Trophoblast cell (in vitro differentiated cells and primary cell): ENCODE results near the gene MAZ.
A peak's percentile ranks its signal among the peaks of the same experiment; 100 is the strongest.
"Not testable (repeated sequence)": the region's sequence is repeated elsewhere in the genome, so short reads cannot be mapped to it uniquely, and the experiment has no call there.

Experiments
- DNase-seq, 2 donors: peaks; one replicate each; pipeline ENCODE4 v3.0.0-alpha.2; 2016
- H2AFZ ChIP-seq: 2 replicates; pipeline ENCODE4 v1.6.1; 2013; ENCODE audit warnings: low read length, moderate library complexity, mild to moderate bottlenecking; ENCODE audit not compliant: insufficient read depth, poor library complexity
- H2AK5ac ChIP-seq: 2 replicates; pipeline ENCODE4 v1.6.1; 2013; ENCODE audit warnings: mild to moderate bottlenecking, low read length
- H2BK120ac ChIP-seq: 2 replicates; pipeline ENCODE4 v1.6.1; 2013; ENCODE audit warnings: low read length, mild to moderate bottlenecking, moderate library complexity; ENCODE audit not compliant: insufficient read depth, poor library complexity
- H2BK12ac ChIP-seq: 2 replicates; pipeline ENCODE4 v1.6.1; 2013; ENCODE audit warnings: mild to moderate bottlenecking, low read length, moderate library complexity
- H2BK5ac ChIP-seq: 2 replicates; pipeline ENCODE4 v1.6.1; 2013; ENCODE audit warnings: low read length, low read depth, moderate library complexity, mild to moderate bottlenecking; ENCODE audit not compliant: poor library complexity
- H3K14ac ChIP-seq: 2 replicates; pipeline ENCODE4 v1.6.1; 2013; ENCODE audit warnings: mild to moderate bottlenecking, low read length
- H3K18ac ChIP-seq: 2 replicates; pipeline ENCODE4 v1.6.1; 2013; ENCODE audit warnings: mild to moderate bottlenecking, low read length
- H3K23ac ChIP-seq: 2 replicates; pipeline ENCODE4 v1.6.1; 2013; ENCODE audit warnings: low read length
- H3K27ac ChIP-seq: 2 replicates; pipeline ENCODE4 v1.5.1; 2013; ENCODE audit warnings: low read depth, mild to moderate bottlenecking, inconsistent platforms, low read length, moderate library complexity
- H3K27me3 ChIP-seq: 2 replicates; pipeline ENCODE4 v1.6.1; 2013; ENCODE audit warnings: inconsistent platforms, mild to moderate bottlenecking, low read length, moderate library complexity; ENCODE audit not compliant: insufficient read depth
- H3K36me3 ChIP-seq, 2 experiments: 1 replicate in 1 of 2; 2 replicates in 1 of 2; pipeline ENCODE4 v1.6.1; 2013; ENCODE audit warnings: low read length in 2 of 2, mild to moderate bottlenecking in 2 of 2, moderate library complexity in 1 of 2; ENCODE audit not compliant: insufficient read depth in 2 of 2, control insufficient read depth in 1 of 2
- H3K4ac ChIP-seq: 2 replicates; pipeline ENCODE4 v1.6.1; 2013; ENCODE audit warnings: low read depth, mild to moderate bottlenecking, low read length, moderate library complexity
- H3K4me1 ChIP-seq, 2 experiments: 1 replicate in 1 of 2; 2 replicates in 1 of 2; pipeline ENCODE4 v1.6.1; 2013; ENCODE audit warnings: low read length in 2 of 2, mild to moderate bottlenecking in 2 of 2, moderate library complexity in 1 of 2; ENCODE audit not compliant: insufficient read depth in 2 of 2, control insufficient read depth in 1 of 2
- H3K4me2 ChIP-seq: 2 replicates; pipeline ENCODE4 v1.6.1; 2013; ENCODE audit warnings: inconsistent platforms, mild to moderate bottlenecking, low read length, moderate library complexity
- H3K4me3 ChIP-seq: 2 replicates; pipeline ENCODE4 v1.5.1; 2013; ENCODE audit warnings: mild to moderate bottlenecking, low read depth, low read length, inconsistent platforms
- H3K79me1 ChIP-seq: one replicate; pipeline ENCODE4 v1.6.1; 2013; ENCODE audit warnings: low read length
- H3K79me2 ChIP-seq: 2 replicates; pipeline ENCODE4 v1.6.1; 2013; ENCODE audit warnings: low read length, mild to moderate bottlenecking; ENCODE audit not compliant: control insufficient read depth, insufficient read depth, poor library complexity
- H3K9ac ChIP-seq: 2 replicates; pipeline ENCODE4 v1.6.1; 2013; ENCODE audit warnings: mild to moderate bottlenecking, low read length
- H3K9me3 ChIP-seq: 2 replicates; pipeline ENCODE4 v1.6.1; 2013; ENCODE audit warnings: low read depth, mild to moderate bottlenecking, control low read depth, inconsistent platforms, low read length; ENCODE audit not compliant: insufficient read depth
- H4K12ac ChIP-seq: 2 replicates; pipeline ENCODE4 v1.6.1; 2013; ENCODE audit warnings: low read depth, mild to moderate bottlenecking, low read length, moderate library complexity
- H4K8ac ChIP-seq: 2 replicates; pipeline ENCODE4 v1.6.1; 2013; ENCODE audit warnings: low read depth, mild to moderate bottlenecking, low read length, moderate library complexity
- H4K91ac ChIP-seq: one replicate; pipeline ENCODE4 v1.6.1; 2013; ENCODE audit warnings: low read depth, mild to moderate bottlenecking, low read length, moderate library complexity
- WGBS: extraction: QIAGEN DNeasy Blood & Tissue Kit; methylation state at CpG from one replicate; pipeline ENCODE4 v1.1.7; 2013; ENCODE audit warnings: missing lambda C conversion rate; ENCODE audit not compliant: insufficient read length, insufficient coverage; ENCODE audit errors: extremely low coverage; 5-methylcytosine and 5-hydroxymethylcytosine counted together

The MAZ gene

DNA sequence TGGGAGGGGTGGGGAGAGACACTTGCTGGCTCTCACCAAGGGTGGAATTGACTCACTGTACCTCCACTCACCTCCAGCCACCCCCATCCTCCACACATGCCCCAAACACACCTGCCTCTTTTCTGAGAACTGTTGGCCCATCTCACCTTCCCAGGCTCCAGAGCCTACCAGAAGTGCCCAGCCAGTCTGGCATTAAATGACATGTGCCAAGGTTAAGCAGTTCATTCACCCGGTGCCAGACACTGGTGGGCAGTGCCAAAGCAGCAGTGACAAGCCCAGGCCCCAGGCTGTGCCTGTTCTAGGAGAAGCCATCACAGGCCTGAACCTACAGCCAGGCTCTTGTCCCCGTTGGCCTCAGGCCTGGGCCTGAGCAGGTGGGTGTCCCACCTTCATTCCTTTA, 25.2 kb downstream of the MAZ start:
- Histone ChIP-seq H3K79me2 (no peaks in the 10 kb centered on the region), H2AK5ac (no peak overlapping the region), H3K14ac (no peak overlapping the region), H2BK120ac (no peak overlapping the region), H3K9ac (no peak overlapping the region), H3K4me2 (no peak overlapping the region), H4K12ac (no peak overlapping the region), H3K4me3 (no peak overlapping the region), H3K18ac (no peak overlapping the region), H3K4me1 (no peaks in the 10 kb centered on the region), H2BK12ac (no peak overlapping the region), H3K36me3 (peaks cover 2 to 3% of the 10 kb centered on the region in 2 experiments), H3K23ac (no peak overlapping the region), H2AFZ (no peak overlapping the region), H3K9me3 (no peaks in the 10 kb centered on the region), H3K27me3 (no peaks in the 10 kb centered on the region), H2BK5ac (no peak overlapping the region), H4K91ac (no peak overlapping the region), H4K8ac (no peak overlapping the region), H3K79me1 (no peaks in the 10 kb centered on the region), H3K4ac (no peak overlapping the region), H3K27ac (no peak overlapping the region)
- no CpG with 5 or more reads among the region's 2 CpGs for WGBS
- no peak for DNase-seq

DNA sequence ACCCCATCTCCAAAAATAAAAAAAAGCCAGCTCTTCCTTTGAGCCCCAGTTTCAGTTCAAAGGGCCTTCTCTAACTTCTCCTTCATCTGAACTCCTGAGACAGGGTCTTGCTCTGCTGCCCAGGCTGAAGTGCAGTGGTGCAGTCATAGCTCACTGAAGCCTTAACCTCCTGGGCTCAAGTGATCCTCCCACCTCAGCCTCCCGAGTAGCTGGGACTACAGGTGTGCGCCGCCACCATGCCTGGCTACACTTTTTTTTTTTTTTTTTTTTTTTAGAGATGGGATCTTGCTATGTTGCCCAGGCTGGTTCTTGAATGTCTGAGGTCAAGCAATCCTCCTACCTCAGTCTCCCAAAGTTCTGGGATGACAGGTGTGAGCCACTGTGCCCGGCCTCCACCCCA, 26.9 kb downstream of the MAZ start:
- H3K27ac ChIP-seq, H2AFZ ChIP-seq, H4K91ac ChIP-seq, H2BK5ac ChIP-seq, H3K23ac ChIP-seq, H2AK5ac ChIP-seq, H3K4ac ChIP-seq, DNase-seq, H3K4me3 ChIP-seq, H4K8ac ChIP-seq, H2BK12ac ChIP-seq, H3K27me3 ChIP-seq, H3K14ac ChIP-seq, H3K36me3 ChIP-seq, H2BK120ac ChIP-seq, H3K4me1 ChIP-seq, H4K12ac ChIP-seq, H3K9ac ChIP-seq, H3K4me2 ChIP-seq, H3K79me2 ChIP-seq, H3K9me3 ChIP-seq, H3K18ac ChIP-seq, H3K79me1 ChIP-seq: not testable (repeated sequence)
- WGBS, result no CpG with 5 or more reads among the region's 4 CpGs

DNA sequence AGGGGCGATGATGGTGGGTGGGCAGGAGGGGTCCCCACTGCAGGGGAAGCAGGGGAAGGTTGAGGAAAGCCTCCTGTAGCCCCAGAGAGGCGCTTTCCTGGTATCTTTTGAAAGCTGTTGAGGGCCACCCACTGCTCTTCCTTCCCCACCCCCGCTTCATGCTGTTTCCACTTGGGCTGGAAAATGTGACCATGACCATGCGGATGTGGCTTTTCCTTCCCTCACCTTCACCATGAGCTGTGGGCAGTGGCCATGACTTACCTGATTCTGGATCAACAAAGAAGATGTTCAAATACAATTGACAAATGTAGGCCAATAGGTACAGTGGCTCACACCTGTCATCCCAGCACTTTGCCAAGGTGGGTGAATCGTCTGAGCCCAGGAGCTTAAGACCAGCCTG, 27.8 kb downstream of the MAZ start:
- Histone ChIP-seq H3K14ac (no peak overlapping the region), H3K4me3 (no peak overlapping the region), H3K27ac (no peak overlapping the region), H3K27me3 (no peaks in the 10 kb centered on the region), H3K79me1 (no peaks in the 10 kb centered on the region), H3K4ac (no peak overlapping the region), H3K4me2 (no peak overlapping the region), H2BK120ac (no peak overlapping the region), H4K12ac (no peak overlapping the region), H4K8ac (no peak overlapping the region), H2BK12ac (no peak overlapping the region), H3K9ac (no peak overlapping the region), H2BK5ac (no peak overlapping the region), H2AK5ac (no peak overlapping the region), H3K9me3 (no peaks in the 10 kb centered on the region), H4K91ac (no peak overlapping the region), H3K36me3 (peaks cover 2 to 6% of the 10 kb centered on the region in 2 experiments), H3K18ac (no peak overlapping the region), H3K79me2 (no peaks in the 10 kb centered on the region), H3K23ac (no peak overlapping the region), H3K4me1 (no peaks in the 10 kb centered on the region), H2AFZ (no peak overlapping the region)
- DNase-seq, result no peak
- no CpG with 5 or more reads among the region's 5 CpGs for WGBS

DNA sequence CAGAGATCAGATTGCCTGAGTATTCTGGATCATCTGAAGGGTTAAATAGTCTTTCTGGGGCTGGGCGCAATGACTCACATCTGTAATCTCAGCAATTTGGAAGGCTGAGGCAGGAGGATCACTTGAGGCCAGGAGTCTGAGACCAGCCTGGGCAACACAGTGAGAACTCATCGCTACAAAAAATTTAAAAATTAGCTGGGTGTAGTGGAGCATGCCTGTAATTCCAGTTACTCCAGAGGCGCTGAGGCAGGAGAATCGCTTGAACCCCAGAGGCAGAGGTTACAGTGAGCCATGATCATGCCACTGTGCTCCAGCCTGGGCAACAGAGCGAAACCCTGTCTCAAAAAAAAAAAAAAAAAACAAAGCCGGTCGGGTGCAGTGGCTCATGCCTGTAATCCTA, 29.6 kb downstream of the MAZ start:
- no peaks in the 10 kb centered on the region for H3K9me3 ChIP-seq
- no peak overlapping the region for H3K18ac ChIP-seq
- no peak overlapping the region for H3K4me2 ChIP-seq
- H3K36me3 ChIP-seq, result peaks cover 2 to 6% of the 10 kb centered on the region in 2 experiments
- no peak overlapping the region for H2BK120ac ChIP-seq
- no peak overlapping the region for H4K12ac ChIP-seq
- no peak overlapping the region for H3K9ac ChIP-seq
- H2AK5ac ChIP-seq, result no peak overlapping the region
- H2BK5ac ChIP-seq, result no peak overlapping the region
- no peak overlapping the region for H3K4ac ChIP-seq
- H3K14ac ChIP-seq, result no peak overlapping the region
- no peak overlapping the region for H4K91ac ChIP-seq
- no peak overlapping the region for H3K27ac ChIP-seq
- H3K4me3 ChIP-seq, result no peak overlapping the region
- no peak overlapping the region for H2AFZ ChIP-seq
- no peak overlapping the region for H4K8ac ChIP-seq
- no peaks in the 10 kb centered on the region for H3K79me1 ChIP-seq
- no peaks in the 10 kb centered on the region for H3K79me2 ChIP-seq
- no peaks in the 10 kb centered on the region for H3K27me3 ChIP-seq
- DNase-seq, result peak; percentile 22 to 48
- H3K23ac ChIP-seq, result no peak overlapping the region
- no peak overlapping the region for H2BK12ac ChIP-seq
- WGBS, result no CpG with 5 or more reads among the region's 7 CpGs
- no peaks in the 10 kb centered on the region for H3K4me1 ChIP-seq
